Measurements from ENCODE around the gene SHROOM2. TPM values are rescaled to one million over a fixed set of nuclear protein-coding genes. Genes with fewer than 3 reads are reported as not detected.

Gene SHROOM2
- total and polyA plus RNA-seq, 8 donors: 1.3 to 11.3 (median 3.9) TPM

DNA sequence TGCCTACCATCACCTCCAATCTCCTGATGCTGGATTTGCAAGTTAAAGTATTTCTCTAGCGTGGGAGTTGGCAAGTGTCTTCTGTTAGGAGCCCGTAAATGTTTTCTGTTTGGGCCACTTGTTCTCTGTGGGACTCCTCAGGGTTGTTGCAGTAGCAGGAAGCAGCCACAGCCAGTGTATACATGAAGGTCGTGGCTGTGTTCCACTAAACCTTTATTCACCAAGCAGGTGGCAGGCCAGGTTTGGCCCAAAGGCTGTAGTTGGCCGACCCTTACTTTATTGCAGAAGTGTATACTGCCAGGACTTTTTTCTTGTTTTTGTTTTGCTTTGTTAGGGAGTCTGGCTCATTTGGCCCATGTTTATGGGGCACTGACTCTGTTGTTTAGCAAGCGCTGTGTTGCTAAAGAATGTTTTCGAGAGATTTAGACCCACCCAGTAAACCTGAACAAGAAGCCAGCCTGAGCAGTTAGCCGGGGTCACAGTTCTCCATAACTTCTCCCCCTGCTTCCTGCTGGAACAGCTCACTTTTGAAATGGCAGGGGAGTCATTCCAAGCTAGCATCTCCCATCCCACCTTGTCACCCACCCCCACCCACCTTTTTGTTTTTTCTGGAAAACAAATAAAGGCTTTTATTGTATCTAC, 58.8 kb downstream of the SHROOM2 start:
- Histone ChIP-seq H3K27ac (no peak overlapping the region), H3K36me3 (no peaks in the 10 kb centered on the region), H3K27me3 (no peaks in the 10 kb centered on the region), H3K4me1 (no peaks in the 10 kb centered on the region), H3K4me3 (no peak overlapping the region), H3K9me3 (no peaks in the 10 kb centered on the region)
- intact Hi-C loops (cut with DNase I; ENCODE audit: low total_unique reads): no loop called here
- no peak for DNase-seq
- 51 to 80% (median 77%) methylated on average over 7 of the region's 7 CpGs for WGBS, 5 donors
- TF ChIP-seq POLR2AphosphoS5 (IDR thresholded peaks at IDR 0.05) (no peak), CTCF (IDR thresholded peaks at IDR 0.05) (no peak), POLR2A (IDR thresholded peaks at IDR 0.05) (no peak), EP300 (IDR thresholded peaks at IDR 0.05) (no peak)

DNA sequence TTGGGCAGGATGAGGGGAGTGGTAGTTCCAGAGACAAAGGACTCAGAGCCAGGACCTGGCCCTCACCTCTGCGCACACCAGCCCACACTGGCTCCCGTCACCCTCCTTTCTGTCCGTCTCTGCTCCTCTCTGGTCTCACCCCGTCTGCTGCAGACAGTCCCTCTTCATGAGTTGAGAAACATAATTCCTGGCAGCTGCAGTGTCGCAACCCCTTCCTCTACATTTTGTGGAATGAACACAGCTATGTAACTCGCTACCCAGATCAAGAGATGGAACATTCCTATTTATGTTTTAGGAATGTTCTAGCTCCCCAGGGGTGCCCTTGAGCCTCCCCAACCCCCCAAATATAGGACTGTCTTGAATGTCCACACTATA, 59.3 kb downstream of the SHROOM2 start:
- H3K4me1 ChIP-seq: no peaks in the 10 kb centered on the region
- H3K9me3 ChIP-seq: no peaks in the 10 kb centered on the region
- H3K27ac ChIP-seq: no peak overlapping the region
- no peaks in the 10 kb centered on the region for H3K36me3 ChIP-seq
- WGBS, 5 donors: 68 to 88% (median 80%) methylated on average over 6 of the region's 6 CpGs
- H3K4me3 ChIP-seq: no peak overlapping the region
- H3K27me3 ChIP-seq: no peaks in the 10 kb centered on the region
- intact Hi-C loops (cut with DNase I; ENCODE audit: low total_unique reads): no loop called here
- TF ChIP-seq EP300 (IDR thresholded peaks at IDR 0.05) (no peak), POLR2AphosphoS5 (IDR thresholded peaks at IDR 0.05) (no peak), POLR2A (IDR thresholded peaks at IDR 0.05) (no peak), CTCF (IDR thresholded peaks at IDR 0.05) (no peak)
- no peak for DNase-seq

GRCh38 chrX:9846631-9847030, 60.4 kb downstream of the SHROOM2 start:
- 87 to 96% (median 94%) methylated on average over 8 of the region's 8 CpGs for WGBS, 5 donors

GRCh38 chrX:9847071-9847470, 60.8 kb downstream of the SHROOM2 start:
- TF ChIP-seq POLR2AphosphoS5 (IDR thresholded peaks at IDR 0.05): no peak
- TF ChIP-seq CTCF (IDR thresholded peaks at IDR 0.05): no peak
- no peak for TF ChIP-seq EP300 (IDR thresholded peaks at IDR 0.05)
- TF ChIP-seq POLR2A (IDR thresholded peaks at IDR 0.05): no peak
- Histone ChIP-seq H3K27me3 (no peaks in the 10 kb centered on the region), H3K4me3 (no peak overlapping the region), H3K9me3 (no peaks in the 10 kb centered on the region), H3K36me3 (no peaks in the 10 kb centered on the region), H3K4me1 (no peaks in the 10 kb centered on the region), H3K27ac (no peak overlapping the region)
- intact Hi-C loops (cut with DNase I; ENCODE audit: low total_unique reads): no loop called here
- DNase-seq: no peak
- 74 to 90% (median 86%) methylated on average over 8 of the region's 8 CpGs for WGBS, 5 donors

More at GRCh38 chrX:9846631-9847030, 60.4 kb downstream of the SHROOM2 start:
- no peak for DNase-seq
- Histone ChIP-seq H3K4me3 (no peak overlapping the region), H3K27ac (no peak overlapping the region), H3K9me3 (no peaks in the 10 kb centered on the region), H3K27me3 (no peaks in the 10 kb centered on the region), H3K36me3 (no peaks in the 10 kb centered on the region), H3K4me1 (no peaks in the 10 kb centered on the region)
- intact Hi-C loops (cut with DNase I; ENCODE audit: low total_unique reads): no loop called here
- TF ChIP-seq POLR2AphosphoS5 (IDR thresholded peaks at IDR 0.05) (no peak), POLR2A (IDR thresholded peaks at IDR 0.05) (no peak)

DNA sequence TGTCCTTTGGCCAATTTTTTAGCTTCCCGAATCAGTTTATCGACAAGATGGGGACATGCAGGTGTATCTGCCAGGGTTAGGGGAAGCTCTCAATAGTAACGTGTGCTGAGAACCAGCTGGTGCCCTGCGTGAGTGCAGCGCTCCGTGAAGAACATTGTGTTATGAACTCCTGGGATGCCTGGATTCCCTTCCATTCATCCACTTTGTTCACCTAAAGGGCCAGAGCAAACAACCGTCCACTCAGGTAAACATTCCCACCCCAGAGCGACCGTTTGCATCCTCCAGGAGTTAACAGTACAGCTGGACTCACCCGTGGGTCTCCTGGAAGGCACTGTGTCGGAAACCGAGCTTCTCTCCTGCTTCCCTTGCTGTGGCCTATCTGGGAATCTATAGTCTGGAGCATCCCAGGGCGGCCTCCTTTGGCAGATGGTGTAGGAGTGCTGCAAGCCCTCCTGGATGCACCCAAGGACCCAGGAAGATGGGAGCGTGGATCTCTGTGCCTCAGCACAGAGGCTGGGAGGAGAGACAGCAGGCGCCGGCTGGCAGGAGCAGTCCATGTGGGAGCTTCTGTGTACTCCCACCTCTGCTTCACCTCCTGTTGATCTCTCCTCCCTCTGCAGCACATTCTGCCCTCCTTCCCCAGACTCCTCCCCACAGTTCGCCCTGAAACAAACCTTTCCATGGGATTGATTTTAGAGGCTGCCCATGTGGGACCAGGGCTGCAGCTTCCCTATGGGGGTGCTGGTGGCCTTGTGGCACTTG, 62.7 kb downstream of the SHROOM2 start:
- DNase-seq: no peak
- H3K27me3 ChIP-seq: no peaks in the 10 kb centered on the region
- no peaks in the 10 kb centered on the region for H3K4me1 ChIP-seq
- TF ChIP-seq EP300 (IDR thresholded peaks at IDR 0.05) (no peak), CTCF (IDR thresholded peaks at IDR 0.05) (no peak), POLR2A (IDR thresholded peaks at IDR 0.05) (no peak), POLR2AphosphoS5 (IDR thresholded peaks at IDR 0.05) (no peak)
- no peaks in the 10 kb centered on the region for H3K9me3 ChIP-seq
- H3K27ac ChIP-seq: no peak overlapping the region
- intact Hi-C loops (cut with DNase I; ENCODE audit: low total_unique reads): no loop called here
- WGBS, 5 donors: 68 to 84% (median 78%) methylated on average over 11 to 17 of the region's 17 CpGs
- no peaks in the 10 kb centered on the region for H3K36me3 ChIP-seq
- no peak overlapping the region for H3K4me3 ChIP-seq
